ENCODE results near the gene ADAMTS3. TPM values are rescaled to one million over a fixed set of nuclear protein-coding genes. Genes with fewer than 3 reads are reported as not detected.

ADAMTS3 gene
- total and polyA plus RNA-seq, 3 experiments from 2014 or later, result not detected

- Histone ChIP-seq H3K9me3 (ENCODE audit: low read length) (no peaks in the 10 kb centered on the region), H3K27ac (ENCODE audit: low read depth, low read length) (no peak overlapping the region), H3K27me3 (ENCODE audit: insufficient read depth, low read length, poor library complexity, severe bottlenecking) (no peaks in the 10 kb centered on the region), H3K4me3 (ENCODE audit: low read length) (no peak overlapping the region), H3K4me1 (ENCODE audit: insufficient read depth, low read length) (no peaks in the 10 kb centered on the region), H3K36me3 (ENCODE audit: insufficient read depth, low read length) (no peaks in the 10 kb centered on the region)
- Mint-ChIP-seq H3K4me1 (no peaks in the 10 kb centered on the region), H3K36me3 (no peaks in the 10 kb centered on the region), H3K9me3 (peaks cover 0 to 12% (median 6%) of the 10 kb centered on the region in 5 donors), H3K4me3 (no peak overlapping the region), H3K27ac (no peak overlapping the region), H3K27me3 (no peaks in the 10 kb centered on the region)
- ChIA-PET POLR2A (no interaction called here), CTCF (no interaction called here)
- DNase-seq, result no peak
These were observed 31.0 kb downstream of the ADAMTS3 start for GRCh38 chr4:72538006-72538405.

DNA sequence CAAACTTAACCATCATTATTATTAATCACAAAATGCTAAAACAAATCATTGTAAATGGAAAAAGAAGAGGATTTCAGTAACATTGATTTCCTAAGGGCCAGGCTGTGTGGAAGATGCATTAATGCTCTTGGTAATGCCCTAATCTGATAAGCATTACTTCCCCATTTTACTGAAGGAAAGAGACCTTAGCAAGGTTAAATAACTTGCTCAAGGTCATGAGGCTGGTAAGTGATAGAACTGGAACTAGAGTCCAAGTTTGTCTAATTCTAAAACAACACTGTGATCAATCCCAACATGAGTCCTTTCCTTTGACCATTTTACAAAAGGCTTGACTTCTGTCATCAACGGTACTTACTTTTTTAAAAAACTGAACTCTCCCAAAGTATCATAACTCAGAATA, 32.6 kb downstream of the ADAMTS3 start:
- no peaks in the 10 kb centered on the region for H3K9me3 ChIP-seq (ENCODE audit: low read length)
- no peak overlapping the region for H3K4me3 ChIP-seq (ENCODE audit: low read length)
- POLR2A ChIA-PET, result no interaction called here
- H3K27me3 ChIP-seq (ENCODE audit: insufficient read depth, low read length, poor library complexity, severe bottlenecking), result no peaks in the 10 kb centered on the region
- H3K27ac Mint-ChIP-seq, result no peak overlapping the region
- no peak for DNase-seq
- H3K4me3 Mint-ChIP-seq, result no peak overlapping the region
- CTCF ChIA-PET, result no interaction called here
- H3K9me3 Mint-ChIP-seq, result peaks cover 0 to 12% (median 5%) of the 10 kb centered on the region in 5 donors
- no peaks in the 10 kb centered on the region for H3K4me1 Mint-ChIP-seq
- H3K36me3 Mint-ChIP-seq, result no peaks in the 10 kb centered on the region
- no peaks in the 10 kb centered on the region for H3K36me3 ChIP-seq (ENCODE audit: insufficient read depth, low read length)
- H3K27ac ChIP-seq (ENCODE audit: low read depth, low read length), result no peak overlapping the region
- no peaks in the 10 kb centered on the region for H3K4me1 ChIP-seq (ENCODE audit: insufficient read depth, low read length)
- no peaks in the 10 kb centered on the region for H3K27me3 Mint-ChIP-seq

GRCh38 chr4:72531768-72532290, 37.2 kb downstream of the ADAMTS3 start:
- Histone ChIP-seq H3K9me3 (ENCODE audit: low read length) (no peaks in the 10 kb centered on the region), H3K4me3 (ENCODE audit: low read length) (no peak overlapping the region), H3K27me3 (ENCODE audit: insufficient read depth, low read length, poor library complexity, severe bottlenecking) (no peaks in the 10 kb centered on the region), H3K4me1 (ENCODE audit: insufficient read depth, low read length) (no peaks in the 10 kb centered on the region), H3K36me3 (ENCODE audit: insufficient read depth, low read length) (no peaks in the 10 kb centered on the region), H3K27ac (ENCODE audit: low read depth, low read length) (no peak overlapping the region)
- ChIA-PET POLR2A (no interaction called here), CTCF (no interaction called here)
- Mint-ChIP-seq H3K36me3 (no peaks in the 10 kb centered on the region), H3K9me3 (no peaks in the 10 kb centered on the region), H3K4me3 (no peak overlapping the region), H3K4me1 (no peaks in the 10 kb centered on the region), H3K27ac (no peak overlapping the region), H3K27me3 (no peaks in the 10 kb centered on the region)
- no peak for DNase-seq

DNA sequence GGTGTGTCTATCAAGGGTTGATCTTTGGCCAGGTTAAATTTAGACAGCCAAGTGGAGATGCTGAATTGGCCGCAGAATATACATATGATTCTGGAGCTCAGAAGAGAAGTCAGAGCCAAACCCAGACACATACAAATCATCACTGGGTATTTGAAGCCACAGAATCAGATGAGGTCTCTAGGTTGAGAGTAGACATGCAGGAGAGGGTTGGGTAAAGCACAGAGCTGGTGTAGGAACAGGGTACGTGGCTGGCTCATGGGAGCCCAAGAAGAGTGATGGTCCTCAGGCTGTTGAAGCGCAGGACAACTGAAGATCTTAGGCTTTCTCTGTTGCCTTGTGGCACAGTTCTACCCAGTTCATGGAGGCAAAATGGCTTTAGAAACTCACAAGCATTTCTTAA, 37.7 kb downstream of the ADAMTS3 start:
- Mint-ChIP-seq H3K36me3 (no peaks in the 10 kb centered on the region), H3K4me1 (no peaks in the 10 kb centered on the region), H3K9me3 (no peaks in the 10 kb centered on the region), H3K27me3 (no peaks in the 10 kb centered on the region), H3K27ac (no peak overlapping the region), H3K4me3 (no peak overlapping the region)
- H3K27me3 ChIP-seq (ENCODE audit: insufficient read depth, low read length, poor library complexity, severe bottlenecking), result no peaks in the 10 kb centered on the region
- no peak for DNase-seq
- no peak overlapping the region for H3K27ac ChIP-seq (ENCODE audit: low read depth, low read length)
- POLR2A ChIA-PET, result no interaction called here
- CTCF ChIA-PET, result no interaction called here
- H3K4me1 ChIP-seq (ENCODE audit: insufficient read depth, low read length), result no peaks in the 10 kb centered on the region
- H3K36me3 ChIP-seq (ENCODE audit: insufficient read depth, low read length), result no peaks in the 10 kb centered on the region
- H3K9me3 ChIP-seq (ENCODE audit: low read length), result no peaks in the 10 kb centered on the region
- H3K4me3 ChIP-seq (ENCODE audit: low read length), result no peak overlapping the region

DNA sequence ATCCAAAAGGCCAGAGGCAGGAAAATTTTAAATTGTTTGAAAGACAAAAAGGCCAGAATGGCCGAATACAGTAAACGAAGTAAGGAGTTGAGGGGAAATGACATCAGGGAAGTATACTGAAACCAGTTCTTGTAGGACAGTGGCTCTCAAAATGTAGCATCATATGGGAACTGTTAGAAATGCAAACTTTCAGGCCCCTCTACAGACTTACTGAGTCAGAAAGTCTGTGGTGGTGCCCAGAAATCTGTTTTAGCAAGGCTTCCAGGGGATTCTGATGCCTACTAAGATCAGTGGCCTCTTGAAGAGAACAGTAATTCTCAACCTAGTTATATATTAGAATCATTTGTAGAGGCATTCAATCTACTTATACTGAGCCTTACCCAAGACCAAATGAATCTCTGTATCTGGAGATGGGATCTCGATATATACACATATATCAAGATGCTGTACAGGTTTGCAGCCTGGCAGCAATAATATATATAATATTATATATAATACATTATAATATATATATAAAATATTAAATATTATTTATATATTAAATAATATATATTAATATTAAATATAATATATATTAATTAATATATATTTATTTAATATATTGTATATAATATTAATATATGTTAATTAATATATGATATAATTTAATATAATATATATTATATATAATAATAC, 39.7 kb downstream of the ADAMTS3 start:
- H3K27me3 Mint-ChIP-seq, result no peaks in the 10 kb centered on the region
- Histone ChIP-seq H3K27me3 (ENCODE audit: insufficient read depth, low read length, poor library complexity, severe bottlenecking) (no peaks in the 10 kb centered on the region), H3K9me3 (ENCODE audit: low read length) (no peaks in the 10 kb centered on the region), H3K27ac (ENCODE audit: low read depth, low read length) (no peak overlapping the region), H3K4me1 (ENCODE audit: insufficient read depth, low read length) (no peaks in the 10 kb centered on the region), H3K4me3 (ENCODE audit: low read length) (no peak overlapping the region), H3K36me3 (ENCODE audit: insufficient read depth, low read length) (no peaks in the 10 kb centered on the region)
- H3K9me3 Mint-ChIP-seq, result no peaks in the 10 kb centered on the region
- no peak overlapping the region for H3K4me3 Mint-ChIP-seq
- H3K4me1 Mint-ChIP-seq, result no peaks in the 10 kb centered on the region
- ChIA-PET POLR2A (no interaction called here), CTCF (no interaction called here)
- H3K36me3 Mint-ChIP-seq, result no peaks in the 10 kb centered on the region
- no peak overlapping the region for H3K27ac Mint-ChIP-seq
- DNase-seq, result no peak

GRCh38 chr4:72527038-72527646, 41.9 kb downstream of the ADAMTS3 start:
- Histone ChIP-seq H3K27me3 (ENCODE audit: insufficient read depth, low read length, poor library complexity, severe bottlenecking) (no peaks in the 10 kb centered on the region), H3K27ac (ENCODE audit: low read depth, low read length) (no peak overlapping the region), H3K4me1 (ENCODE audit: insufficient read depth, low read length) (no peaks in the 10 kb centered on the region), H3K36me3 (ENCODE audit: insufficient read depth, low read length) (no peaks in the 10 kb centered on the region), H3K4me3 (ENCODE audit: low read length) (no peak overlapping the region), H3K9me3 (ENCODE audit: low read length) (no peaks in the 10 kb centered on the region)
- no peak overlapping the region for H3K27ac Mint-ChIP-seq
- H3K36me3 Mint-ChIP-seq, result no peaks in the 10 kb centered on the region
- ChIA-PET CTCF (no interaction called here), POLR2A (no interaction called here)
- H3K4me1 Mint-ChIP-seq, result no peaks in the 10 kb centered on the region
- no peaks in the 10 kb centered on the region for H3K27me3 Mint-ChIP-seq
- no peaks in the 10 kb centered on the region for H3K9me3 Mint-ChIP-seq
- no peak overlapping the region for H3K4me3 Mint-ChIP-seq
- DNase-seq, result no peak

DNA sequence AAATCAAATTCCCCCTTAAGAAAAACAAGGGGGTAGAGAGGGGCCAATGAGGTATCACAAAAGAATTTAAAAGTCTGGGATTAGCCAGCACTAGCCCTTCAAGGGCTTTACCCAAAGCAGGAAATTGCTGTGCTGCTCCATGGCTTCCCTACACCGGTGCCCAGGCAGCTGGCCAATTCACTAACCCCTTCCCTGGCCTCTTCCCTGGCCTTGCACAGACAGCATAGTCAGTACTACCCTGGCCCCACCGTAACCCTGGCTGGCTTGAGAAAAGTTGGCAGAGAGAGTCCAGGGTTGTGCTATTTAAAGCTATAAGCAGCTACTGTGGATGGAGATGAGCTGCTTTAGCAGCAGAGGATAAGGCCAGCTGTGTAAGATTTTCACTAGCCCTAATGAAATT, 43.1 kb downstream of the ADAMTS3 start:
- H3K9me3 Mint-ChIP-seq, result no peaks in the 10 kb centered on the region

GRCh38 chr4:72522440-72522839, 46.6 kb downstream of the ADAMTS3 start:
- no peak overlapping the region for H3K4me3 Mint-ChIP-seq
- peaks cover 0 to 4% (median 1%) of the 10 kb centered on the region in 5 donors for H3K9me3 Mint-ChIP-seq
- Histone ChIP-seq H3K27me3 (ENCODE audit: insufficient read depth, low read length, poor library complexity, severe bottlenecking) (no peaks in the 10 kb centered on the region), H3K4me3 (ENCODE audit: low read length) (no peak overlapping the region), H3K36me3 (ENCODE audit: insufficient read depth, low read length) (no peaks in the 10 kb centered on the region), H3K9me3 (ENCODE audit: low read length) (no peaks in the 10 kb centered on the region), H3K4me1 (ENCODE audit: insufficient read depth, low read length) (no peaks in the 10 kb centered on the region), H3K27ac (ENCODE audit: low read depth, low read length) (no peak overlapping the region)
- no peak overlapping the region for H3K27ac Mint-ChIP-seq
- POLR2A ChIA-PET, result no interaction called here
- no peak for DNase-seq
- CTCF ChIA-PET, result no interaction called here
- no peaks in the 10 kb centered on the region for H3K27me3 Mint-ChIP-seq
- no peaks in the 10 kb centered on the region for H3K36me3 Mint-ChIP-seq
- no peaks in the 10 kb centered on the region for H3K4me1 Mint-ChIP-seq

More for the DNA sequence above, 43.1 kb downstream of the ADAMTS3 start:
- Histone ChIP-seq H3K9me3 (ENCODE audit: low read length) (no peaks in the 10 kb centered on the region), H3K27ac (ENCODE audit: low read depth, low read length) (no peak overlapping the region), H3K27me3 (ENCODE audit: insufficient read depth, low read length, poor library complexity, severe bottlenecking) (no peaks in the 10 kb centered on the region), H3K4me3 (ENCODE audit: low read length) (no peak overlapping the region), H3K36me3 (ENCODE audit: insufficient read depth, low read length) (no peaks in the 10 kb centered on the region), H3K4me1 (ENCODE audit: insufficient read depth, low read length) (no peaks in the 10 kb centered on the region)
- Mint-ChIP-seq H3K4me1 (no peaks in the 10 kb centered on the region), H3K36me3 (no peaks in the 10 kb centered on the region), H3K27ac (no peak overlapping the region), H3K27me3 (no peaks in the 10 kb centered on the region), H3K4me3 (no peak overlapping the region)
- CTCF ChIA-PET, result no interaction called here
- DNase-seq, result no peak
- POLR2A ChIA-PET, result no interaction called here

All from CD8-positive, alpha-beta memory T cell (primary cell).